ENCODE measurements around the gene UBR4.

Gene UBR4

DNA sequence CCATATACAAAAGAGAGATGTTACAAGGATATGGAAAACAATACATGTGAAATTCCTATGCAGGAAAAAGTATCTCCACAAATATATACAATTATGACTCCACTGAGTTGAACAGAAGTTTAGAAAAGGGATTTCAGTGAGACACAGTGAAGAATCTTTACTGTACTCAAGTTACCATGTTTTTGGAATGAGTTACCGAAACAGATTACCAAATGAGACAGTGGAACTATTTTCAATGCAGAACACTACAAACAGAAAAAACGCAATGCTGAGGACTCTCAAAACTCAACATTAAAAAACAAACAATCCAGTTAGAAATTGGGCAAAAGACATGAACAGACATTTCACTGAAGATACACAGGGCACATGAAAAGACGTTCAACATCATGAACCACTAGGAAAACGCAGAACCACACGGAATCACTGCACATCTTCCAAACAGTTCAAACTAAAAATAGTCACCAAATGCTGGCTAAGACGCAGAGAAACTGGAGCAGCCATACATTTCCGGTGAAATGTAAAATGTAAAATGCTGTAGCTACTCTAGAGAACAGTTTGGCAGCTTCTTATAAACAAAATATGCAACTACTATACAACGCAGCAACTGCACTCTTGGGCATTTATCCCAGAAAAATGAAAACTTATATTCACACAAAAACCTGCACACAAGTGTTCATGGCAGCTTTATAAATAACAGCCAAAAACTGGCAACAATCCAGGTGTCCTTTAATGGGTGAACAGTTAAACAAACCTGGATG lies 118.7 kb downstream of the UBR4 start:
- no peak for DNase-seq (ENCODE audit: low spot score)

DNA sequence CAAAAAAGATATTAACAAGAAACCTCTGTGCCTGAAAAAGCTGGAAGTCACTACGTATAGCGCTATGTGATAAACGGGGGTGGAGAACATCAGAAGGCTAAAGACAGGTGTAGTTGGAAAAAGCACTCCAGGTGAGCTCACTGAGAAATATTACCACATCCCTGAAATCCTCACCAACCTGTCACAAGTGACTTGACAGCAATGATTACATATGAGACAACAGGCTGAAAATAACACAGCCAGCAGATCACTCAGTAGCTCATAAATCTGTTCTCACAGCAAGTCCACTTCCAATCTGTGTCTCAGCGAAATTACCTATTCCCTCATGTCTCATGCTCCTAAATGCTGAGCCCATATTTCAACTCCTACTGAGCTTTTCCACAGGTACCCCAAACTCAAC lies 120.5 kb downstream of the UBR4 start:
- DNase-seq (ENCODE audit: low spot score), result no peak

DNA sequence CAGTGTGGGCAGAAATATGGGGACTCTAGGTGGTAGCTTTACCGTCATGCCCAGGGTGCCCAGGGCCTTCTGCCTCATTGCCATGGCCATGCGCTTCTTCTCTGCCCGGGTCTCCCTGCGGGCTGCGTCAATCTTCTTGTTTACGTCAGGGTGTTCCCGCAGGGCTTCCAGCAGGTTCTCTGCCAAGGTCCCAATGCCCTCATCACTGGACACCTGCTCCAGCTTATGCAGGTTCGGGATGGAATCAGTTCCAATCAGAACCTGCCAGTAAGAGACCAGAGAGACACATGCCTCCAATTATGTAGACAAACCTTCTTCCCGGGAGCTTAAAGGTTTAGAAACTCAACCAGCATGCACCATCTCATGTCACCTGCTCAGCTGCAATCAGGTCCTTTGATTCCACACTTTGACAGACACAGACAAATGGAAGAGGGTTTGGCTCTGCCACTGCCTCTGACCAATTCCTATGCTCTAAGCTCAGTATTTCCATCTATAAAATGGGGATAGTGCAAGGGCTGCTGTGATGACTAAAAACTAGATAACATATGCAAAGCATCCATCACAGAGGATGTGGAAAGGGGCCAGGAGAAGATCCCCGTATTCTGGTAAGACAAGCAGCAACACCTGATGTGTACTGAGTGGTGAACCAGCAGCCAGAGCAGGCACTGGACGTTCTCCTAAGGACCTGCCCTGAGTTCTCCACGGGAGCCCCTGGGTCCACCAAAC lies 121.2 kb downstream of the UBR4 start:
- DNase-seq (ENCODE audit: low spot score), result no peak

DNA sequence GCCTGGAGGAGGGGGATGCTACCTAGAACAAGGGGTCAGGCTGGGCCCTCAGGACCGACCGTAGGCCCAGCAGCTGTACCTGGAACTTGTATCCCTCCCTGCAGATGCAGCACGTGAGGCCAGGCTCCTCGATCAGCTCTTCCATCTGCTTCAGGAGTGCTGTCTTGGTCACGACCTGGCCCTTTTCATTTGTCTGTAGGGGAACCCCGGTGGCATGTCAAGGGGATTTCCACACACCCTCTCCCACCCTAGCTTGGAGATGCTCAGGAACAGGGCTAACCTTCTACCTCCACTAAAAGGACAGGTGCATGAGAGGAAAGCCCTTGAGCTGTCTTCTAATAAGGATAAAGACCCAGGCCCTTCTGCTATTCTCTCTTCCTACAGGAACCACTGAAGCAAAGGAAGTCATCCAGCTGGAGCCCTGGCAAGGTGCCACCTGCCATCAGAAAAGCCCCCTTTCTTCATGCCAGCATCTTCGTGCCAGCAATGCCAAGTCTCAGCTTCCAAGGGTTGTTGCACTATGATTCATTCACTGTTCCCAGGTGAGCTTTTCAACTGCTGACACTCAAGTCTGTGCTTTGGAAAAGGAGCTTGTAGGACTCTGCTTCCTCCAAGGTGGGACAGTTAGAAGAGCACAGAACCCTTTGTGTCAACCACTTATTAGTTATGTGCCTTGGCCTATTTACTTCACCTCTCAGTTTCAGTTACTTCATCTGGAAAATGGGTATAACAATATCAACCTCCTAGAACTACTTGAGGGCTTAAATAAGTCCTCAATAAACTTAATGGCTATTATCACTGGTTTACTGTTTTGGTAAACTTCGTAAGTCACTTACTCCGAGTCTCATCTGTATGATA lies 122.1 kb downstream of the UBR4 start:
- no peak for DNase-seq (ENCODE audit: low spot score)

DNA sequence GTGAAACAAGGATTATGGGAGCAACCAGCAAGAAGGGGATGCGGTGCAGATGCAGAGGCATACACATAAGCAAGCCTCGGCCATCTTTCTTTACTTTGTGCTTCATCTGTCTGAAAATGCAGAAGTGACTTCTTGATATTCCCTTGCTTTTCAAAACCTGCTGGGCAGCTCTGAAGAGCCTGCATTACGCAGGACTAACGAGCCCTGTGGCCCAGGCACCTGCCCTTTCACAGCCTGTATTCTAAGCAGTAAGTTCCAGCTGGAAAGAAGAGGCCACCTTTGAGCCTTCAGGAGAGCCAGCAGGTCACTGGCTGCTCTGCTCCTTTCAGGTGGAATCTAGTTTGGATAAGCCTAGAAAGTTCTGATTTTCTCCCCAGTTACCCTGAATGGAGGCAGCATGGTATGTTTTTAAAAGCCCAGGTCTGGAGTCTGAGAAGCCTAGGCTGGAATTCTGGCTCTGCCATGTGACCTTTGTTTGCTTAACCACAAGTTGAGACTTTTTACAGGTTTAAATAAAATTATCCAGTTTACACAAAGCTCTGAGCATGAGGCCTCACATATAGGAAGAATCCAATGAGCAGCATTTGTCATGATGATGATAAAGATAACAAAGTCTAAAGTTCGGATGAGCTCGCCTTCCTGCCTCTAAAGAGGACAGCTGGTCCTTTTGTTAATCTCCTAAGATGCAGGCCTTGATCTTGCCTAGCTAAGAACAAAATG lies 122.9 kb downstream of the UBR4 start:
- DNase-seq (ENCODE audit: low spot score), result no peak

DNA sequence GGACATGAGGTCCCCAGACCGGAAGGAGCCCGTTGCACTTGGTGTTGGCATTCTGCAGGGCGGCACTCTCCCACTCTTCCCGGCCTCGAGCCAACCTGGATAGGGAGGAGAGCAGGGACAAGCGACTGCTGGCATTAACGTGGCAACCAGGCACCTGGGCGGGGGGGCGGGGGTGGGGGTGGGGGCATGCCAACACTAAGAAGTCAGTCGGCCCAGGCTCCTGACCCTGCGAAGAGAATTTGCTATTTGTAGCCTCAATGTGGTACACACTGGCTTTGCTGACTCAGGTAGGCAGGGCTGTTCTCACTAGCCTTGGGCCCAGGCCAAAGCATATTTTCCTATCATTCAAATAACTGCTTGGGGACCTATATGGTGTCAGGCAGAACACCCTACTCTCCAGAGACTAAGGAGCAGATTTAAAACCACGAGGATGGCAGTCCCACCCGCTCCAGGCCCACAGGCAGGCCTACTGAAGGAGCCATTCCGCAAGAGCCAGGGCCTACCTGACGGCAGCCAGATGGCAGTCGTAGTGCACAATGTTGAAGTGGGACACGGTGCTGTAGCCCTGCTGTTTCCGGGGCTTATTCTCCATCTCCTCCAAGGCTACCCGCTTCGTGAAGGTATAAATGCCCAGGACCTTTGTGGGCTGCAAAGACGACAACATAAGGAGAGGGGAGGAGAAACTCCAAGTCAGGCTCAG lies 123.7 kb downstream of the UBR4 start:
- DNase-seq (ENCODE audit: low spot score), result no peak

DNA sequence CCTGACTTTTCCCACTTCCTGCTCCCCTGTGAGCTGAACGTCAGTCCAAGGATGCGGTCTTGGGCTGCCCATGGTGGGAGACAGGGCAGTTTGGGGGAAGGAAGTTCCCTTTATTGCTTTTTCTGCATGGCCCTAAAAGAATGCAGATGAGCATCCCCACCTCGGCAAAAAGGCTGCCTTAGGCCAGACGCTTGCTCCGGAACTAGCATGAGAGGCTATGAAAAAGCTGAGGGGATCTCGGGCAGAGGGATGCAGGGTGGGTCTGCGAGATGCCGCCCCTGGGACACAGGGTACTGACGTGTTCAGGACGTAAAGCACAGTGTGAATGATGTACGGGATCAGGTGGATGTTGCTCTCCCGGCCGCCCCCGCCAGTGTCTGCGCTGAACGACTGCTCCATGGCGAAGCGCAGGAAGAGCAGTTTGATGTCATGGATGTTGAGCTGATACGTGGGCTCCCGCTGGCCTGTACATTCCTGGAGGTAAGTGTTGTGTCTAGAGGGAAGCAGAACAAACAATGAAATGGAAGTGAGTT lies 125.8 kb downstream of the UBR4 start:
- no peak for DNase-seq (ENCODE audit: low spot score)

DNA sequence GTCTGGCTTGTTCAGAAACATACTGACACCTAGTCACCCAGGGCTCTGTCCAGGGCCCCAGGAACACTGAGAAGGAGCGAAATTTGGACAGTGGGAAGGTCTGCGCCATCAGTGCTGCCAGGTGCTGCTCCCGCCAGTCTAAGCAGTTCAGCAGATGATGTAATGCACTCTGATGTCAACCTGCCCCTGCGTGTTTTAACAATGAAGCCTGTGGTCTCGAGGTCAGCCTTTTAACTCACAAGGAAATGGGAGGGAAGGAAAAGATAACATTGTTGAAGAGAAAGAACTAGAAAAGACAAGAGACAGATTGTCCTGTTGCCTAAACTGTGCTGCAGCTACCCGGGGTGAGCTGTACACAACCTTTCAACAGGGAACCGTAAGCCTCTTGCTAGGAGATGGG lies 127.0 kb downstream of the UBR4 start:
- no peak for DNase-seq (ENCODE audit: low spot score)

DNA sequence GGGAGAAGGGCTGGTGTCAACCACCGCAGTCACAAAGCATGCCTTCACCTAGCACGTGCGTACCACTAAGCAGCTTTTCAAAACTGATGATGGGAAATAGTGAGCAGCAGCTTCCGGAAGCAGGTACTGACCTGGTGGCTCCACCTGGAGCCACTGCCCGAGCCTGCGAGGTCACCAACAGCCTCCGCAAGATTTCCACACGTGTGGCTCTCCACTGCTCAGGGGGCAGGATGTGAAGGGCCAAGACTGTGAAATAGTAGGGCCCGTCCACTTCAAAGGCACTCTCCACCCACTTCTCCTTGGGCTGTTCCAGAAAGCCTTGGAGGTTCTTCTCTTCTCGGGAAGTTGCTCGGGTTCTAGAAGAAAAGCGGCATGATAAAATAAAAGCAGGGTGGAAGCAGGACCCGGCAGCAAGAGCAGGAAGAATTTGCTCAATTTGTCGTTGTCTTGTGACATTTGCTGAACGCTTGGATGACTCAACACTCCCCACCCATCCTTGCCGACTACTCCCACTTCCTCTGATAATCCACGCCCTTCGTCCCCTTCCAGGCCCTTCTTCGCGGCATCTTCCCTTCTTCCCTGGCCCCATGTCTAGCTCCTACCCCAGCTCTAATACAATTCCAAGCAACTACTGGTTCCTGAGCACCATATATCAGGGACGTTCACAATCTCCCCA lies 128.7 kb downstream of the UBR4 start:
- no peak for DNase-seq (ENCODE audit: low spot score)

DNA sequence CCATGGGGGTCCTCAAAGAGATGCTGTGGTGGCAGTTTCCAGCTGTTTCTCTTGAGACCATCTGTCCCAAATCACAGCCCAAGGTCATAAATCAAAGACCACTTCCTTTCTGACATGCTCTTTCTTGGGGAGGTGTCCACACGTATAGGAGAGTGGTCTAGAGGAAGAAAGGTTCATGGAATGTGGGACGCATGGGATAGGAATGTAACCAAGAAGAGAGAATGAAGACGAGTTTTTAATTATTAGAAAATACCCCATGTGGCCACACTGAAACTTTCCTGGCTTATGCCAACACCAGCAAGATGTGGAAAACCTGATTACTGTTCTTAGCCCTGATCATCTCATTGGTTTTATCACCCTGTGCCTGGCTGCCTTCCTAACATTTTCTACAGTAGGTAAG lies 129.3 kb downstream of the UBR4 start:
- DNase-seq (ENCODE audit: low spot score), result no peak

DNA sequence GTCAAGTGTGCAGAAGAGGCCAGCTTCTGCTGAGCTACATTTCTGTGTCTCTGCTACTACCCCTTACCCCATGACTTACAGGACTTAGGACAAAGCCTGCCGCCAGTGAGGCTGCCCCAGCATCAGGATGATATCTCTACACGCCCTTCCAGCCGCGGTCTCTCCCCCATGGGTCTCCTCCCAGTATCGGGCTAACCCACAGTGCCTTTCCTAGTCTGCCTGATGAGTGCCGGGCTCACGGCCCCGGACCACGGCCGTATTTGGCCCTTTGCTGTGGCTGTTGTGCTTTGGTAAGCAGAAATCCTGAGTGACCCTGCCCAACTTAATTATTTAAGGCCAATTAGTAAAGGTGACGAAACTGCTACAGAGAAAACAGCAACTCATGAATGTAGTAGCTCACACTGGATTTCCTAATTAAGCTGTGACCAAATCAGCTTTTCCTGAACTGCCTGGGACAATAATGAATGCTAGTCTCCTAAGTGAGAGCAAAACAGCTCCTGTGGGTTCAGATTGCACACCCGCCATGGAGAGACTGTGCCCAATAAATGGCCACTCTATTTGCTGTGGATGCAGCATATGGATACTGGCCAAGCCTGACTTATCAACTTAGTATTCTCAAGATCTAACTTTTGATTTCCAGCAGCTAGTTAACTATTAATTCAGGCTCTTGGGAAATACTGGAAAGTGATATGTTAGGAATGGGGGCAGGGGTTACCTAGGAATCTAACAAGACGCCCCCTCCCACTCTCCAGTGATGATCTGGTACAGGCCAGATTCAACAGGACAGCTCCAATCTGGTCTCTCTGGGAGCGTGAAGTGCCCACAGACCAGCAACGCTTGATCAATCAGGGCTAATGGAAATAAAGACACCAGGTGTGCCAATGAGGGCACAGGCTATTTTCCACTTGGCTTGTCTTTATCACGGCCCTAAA lies 130.3 kb downstream of the UBR4 start:
- no peak for DNase-seq (ENCODE audit: low spot score)

DNA sequence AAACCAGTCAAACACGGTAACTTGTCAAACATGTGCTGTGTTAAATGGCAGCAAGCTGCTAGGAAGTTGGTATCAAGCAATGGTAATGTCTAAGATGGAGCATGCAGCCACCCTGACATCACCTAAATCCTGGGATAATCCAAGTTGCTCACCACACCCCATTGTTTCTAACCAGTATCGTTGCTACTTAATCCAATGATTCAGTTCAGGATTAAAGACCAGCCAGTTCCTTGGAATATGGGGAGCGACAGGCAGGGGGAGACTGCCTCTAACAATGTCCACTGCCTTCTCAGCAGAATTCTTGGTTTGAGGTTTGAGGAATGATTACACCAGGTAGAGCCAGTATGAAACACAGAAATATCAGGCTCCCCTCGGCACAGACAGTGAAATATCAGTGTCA lies 131.5 kb downstream of the UBR4 start:
- no peak for DNase-seq (ENCODE audit: low spot score)

DNA sequence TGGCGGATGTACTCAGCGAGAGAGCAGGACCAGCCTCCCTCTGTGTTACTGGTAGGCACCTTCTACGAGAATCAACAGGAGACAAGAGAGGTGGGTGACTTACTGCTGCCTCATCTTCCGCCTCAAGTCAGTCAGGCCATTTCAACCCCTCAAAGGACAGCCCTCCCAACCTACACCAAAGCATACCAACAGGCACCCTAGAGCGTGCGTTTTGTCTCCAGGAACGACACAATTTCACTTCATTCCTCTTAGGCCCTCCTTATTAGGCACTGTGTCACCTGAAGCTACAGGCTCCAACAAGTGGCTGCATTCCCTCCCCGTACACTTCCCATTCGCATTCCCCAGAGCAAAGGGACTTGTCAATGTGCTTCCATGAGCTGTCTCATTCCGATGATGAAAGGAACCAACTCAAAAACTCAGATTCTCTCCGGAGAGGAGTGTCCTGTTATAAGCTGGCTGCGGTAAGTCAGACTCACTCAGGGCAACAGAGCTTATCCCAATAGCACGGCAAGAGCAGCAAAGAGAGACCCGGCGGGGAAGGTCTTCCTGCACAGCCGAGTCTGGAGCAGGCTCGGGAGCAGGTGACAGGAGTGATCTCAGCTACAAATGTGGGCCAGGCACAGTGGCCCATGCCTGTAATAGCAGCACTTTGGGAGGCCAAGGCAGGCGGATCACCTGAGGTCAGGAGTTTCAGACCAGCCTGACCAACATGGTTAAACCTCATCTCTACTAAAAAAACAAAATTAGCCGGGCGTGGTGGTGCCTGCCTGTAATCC lies 133.0 kb downstream of the UBR4 start:
- DNase-seq (ENCODE audit: low spot score), result no peak

DNA sequence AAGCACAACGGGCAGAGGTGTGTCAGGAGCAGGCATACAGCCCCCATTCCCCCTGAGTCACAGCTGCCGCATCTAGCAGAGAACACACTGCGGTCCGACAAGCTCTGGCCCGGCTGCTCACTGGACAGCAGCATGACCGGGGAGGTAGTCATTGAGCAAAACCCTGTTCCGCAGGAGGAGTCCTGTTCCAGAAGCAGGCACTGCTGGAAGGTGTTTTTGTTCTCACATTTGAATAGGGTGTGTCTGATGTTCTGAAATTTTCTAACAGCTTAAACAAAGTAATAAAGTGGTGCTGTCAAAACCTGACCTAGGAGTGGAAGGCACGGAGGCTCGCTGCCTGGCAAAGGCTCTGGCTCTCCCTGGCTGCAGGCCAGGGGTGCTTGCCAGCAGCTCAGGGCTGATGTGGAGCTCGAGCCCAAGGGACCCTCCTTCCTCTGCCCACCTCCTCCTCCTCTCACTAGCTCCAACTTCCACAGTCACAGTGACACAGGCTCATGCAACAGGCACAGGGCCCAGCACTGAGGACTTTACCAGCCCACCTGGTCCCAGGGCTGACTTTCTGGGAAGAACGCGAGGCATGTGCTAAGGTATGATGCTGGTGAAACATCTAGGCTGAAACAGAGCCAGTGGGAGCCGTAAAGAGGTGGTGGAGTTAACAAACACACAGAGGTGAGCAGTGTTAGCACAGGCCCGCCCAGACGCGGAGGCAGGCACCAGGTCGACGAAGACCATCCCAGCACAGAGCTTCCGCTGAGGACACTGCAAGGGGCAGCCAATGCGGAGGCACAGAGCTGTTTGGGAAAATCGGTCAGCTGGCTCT lies 135.0 kb downstream of the UBR4 start:
- no peak for DNase-seq (ENCODE audit: low spot score)

DNA sequence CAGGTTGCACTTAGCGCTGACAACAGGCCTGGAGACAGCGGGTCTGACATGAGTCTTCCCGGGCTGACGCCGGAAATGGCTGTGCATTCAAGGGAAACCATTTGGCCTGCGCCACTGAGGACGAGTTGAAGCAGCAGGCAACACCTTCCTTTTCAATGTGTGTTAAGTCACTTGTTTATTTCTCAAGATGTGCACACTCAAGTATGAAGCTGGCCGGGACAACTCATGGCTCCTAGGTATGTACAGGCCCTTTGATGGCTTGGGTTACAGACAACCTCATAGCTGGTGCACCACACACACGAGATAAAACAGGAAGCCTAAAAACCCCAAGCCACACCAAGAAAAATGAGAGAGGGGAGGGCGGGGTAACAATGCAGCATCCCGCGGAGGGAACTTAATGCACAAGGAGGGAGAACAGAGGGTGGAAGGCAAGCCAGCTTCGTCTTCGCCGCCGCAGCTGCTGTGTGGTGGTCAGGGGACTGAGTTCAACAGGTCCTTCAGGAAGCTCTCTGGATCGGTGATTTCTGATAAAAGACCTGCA lies 135.6 kb downstream of the UBR4 start:
- DNase-seq (ENCODE audit: low spot score), result no peak

DNA sequence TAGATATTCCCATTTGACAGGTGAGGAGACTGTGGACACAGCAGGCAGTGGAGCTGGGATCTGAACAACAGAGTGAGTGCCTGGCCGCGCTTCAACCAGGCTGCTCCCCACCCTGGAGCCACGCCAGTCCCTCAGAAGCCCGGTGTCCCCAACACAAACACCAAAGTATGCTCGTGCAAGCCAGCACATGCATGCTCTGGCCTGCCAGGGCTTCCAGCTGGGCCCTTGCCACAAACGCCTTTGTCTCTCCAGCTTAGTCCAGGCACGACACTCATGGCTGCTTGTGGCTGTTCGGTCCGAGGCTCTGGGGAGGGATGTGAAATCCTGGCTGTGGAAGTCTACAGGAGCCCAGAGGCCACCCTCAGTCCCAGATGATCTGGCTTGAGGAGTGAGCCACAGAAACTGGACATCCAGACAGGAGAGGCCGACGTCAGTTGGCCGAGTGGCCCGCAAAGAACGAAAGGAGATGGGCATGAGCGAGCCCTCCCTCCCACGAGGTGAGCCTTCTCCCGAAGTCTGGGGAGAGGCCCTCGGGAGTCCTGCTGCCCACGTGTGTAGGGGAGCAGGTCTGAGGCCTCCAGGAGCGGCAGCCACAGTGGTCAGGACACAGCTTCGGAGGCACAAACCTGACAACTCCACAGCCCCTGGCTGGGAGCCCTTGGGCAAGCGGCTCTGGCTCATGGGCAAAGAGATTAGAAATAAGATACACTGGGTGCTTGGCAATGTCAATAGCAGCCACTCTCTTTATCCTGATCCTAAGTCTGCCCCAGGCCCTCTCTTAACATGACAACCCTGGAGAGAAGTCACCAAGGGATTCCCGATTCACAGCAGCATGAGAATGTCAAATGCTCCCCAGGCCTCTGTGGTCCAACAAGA lies 136.5 kb downstream of the UBR4 start:
- DNase-seq (ENCODE audit: low spot score), result no peak
